NCI-H2227 (cell line): Measurements from ENCODE around the gene EFHC2.

Source experiments
- DNase-seq: peaks from one replicate; lab custom pipeline; 2025; ENCODE audit not compliant: unreplicated experiment; lab: John Stamatoyannopoulos, UW

Gene EFHC2, protein sequence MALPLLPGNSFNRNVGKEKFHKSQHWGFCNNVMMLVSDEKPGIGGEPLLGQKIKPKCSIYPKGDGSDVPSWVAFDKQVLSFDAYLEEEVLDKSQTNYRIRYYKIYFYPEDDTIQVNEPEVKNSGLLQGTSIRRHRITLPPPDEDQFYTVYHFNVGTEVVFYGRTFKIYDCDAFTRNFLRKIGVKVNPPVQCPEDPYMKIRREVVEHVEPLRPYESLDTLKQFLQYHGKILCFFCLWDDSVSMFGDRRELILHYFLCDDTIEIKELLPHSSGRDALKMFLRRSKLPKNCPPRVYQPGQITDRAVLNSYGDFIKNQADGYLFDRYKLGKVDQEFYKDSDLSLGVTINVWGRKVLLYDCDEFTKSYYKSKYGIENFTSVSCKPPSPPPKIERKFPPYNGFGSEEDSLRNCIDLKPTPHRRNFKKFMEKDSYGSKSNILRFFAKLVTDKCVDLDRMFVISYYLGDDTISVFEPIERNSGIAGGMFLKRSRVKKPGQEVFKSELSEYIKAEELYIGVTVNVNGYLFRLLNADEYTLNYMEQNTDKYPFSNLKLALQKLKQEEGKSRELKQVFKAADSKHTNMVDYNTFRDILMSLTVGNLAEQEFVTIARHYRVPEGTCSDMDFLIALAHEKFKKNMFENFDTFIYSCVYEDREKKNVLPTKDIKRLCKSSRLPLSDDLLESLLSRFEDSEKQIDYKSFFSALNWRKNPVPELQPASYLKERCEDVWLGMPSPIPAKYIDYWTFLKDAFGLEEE

DNA sequence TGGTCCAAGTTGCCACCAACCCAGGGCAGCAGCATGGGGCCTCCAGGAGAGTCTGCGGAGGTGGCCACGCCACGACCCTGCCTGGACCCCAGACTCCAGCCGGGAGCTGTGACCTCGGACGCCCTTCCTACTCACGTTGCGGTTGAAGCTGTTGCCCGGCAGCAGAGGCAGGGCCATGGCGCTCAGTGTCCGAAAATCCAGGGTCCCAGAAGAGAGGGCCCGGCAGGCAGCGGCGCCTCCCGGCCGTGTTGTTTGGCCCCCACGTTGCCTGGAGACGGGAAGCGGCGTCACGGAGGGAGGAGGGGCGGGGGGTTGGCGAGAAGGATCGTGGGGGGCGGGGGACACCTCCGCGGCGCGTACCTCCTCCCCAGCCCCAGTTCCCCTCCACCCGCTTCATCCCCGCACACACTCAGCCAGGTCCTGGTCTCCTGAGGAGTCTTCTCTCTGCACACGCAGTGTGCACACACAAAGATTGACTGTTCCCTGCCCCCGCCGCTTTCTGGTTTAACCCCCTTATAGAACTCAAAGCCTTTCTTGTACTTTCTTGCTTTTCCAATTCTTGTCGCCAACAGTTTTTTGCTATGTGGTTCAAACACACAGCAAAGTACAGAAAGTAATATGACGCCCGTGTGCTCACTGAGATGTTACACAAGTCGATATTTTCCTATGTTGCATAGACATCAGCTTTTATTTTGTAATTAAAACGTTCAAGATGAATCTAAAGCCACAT, at the start of gene EFHC2:
Gene EFHC2, minus strand, starts transcription at position 261 of the 730 bp plus-strand sequence. Its CDS starts 84 bp downstream, at position 177.
- DNase-seq = peak; percentile 39

GRCh38 chrX:44392767-44393166, 49.3 kb upstream of the EFHC2 start:
- DNase-seq = peak; percentile 10

- no peak for DNase-seq
These were observed 41.3 kb upstream of the EFHC2 start for GRCh38 chrX:44384688-44385338.

- DNase-seq = no peak
These were observed 39.4 kb upstream of the EFHC2 start for GRCh38 chrX:44382871-44383270.

- DNase-seq = no peak
These were observed 9.3 kb upstream of the EFHC2 start for GRCh38 chrX:44352758-44353157.

GRCh38 chrX:44349561-44349960, 6.1 kb upstream of the EFHC2 start:
- DNase-seq = no peak

- no peak for DNase-seq
These were observed 1.2 kb upstream of the EFHC2 start for GRCh38 chrX:44344687-44345086.

- no peak for DNase-seq
These were observed 722 bp upstream of the EFHC2 start for GRCh38 chrX:44344194-44344593.

DNA sequence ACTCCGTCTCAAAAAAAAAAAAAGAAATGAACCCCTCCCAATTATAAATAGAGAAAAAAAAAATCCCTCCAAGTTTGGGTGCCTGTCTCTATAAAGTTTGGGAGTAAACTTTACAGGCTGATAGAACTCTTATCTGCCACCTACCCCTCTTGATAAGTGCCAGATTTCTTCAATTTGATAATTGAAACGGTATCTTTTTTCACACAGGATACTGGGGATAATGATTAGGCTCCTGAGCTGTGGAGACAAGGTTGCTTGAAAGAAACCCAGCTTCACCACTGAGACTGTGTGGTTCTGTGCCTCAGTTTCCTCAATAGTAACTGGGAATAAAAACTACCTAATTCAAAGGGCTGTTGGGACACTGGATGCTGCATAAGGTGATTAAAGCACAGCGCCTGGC, 606 bp downstream of the EFHC2 start:
- DNase-seq = no peak

DNA sequence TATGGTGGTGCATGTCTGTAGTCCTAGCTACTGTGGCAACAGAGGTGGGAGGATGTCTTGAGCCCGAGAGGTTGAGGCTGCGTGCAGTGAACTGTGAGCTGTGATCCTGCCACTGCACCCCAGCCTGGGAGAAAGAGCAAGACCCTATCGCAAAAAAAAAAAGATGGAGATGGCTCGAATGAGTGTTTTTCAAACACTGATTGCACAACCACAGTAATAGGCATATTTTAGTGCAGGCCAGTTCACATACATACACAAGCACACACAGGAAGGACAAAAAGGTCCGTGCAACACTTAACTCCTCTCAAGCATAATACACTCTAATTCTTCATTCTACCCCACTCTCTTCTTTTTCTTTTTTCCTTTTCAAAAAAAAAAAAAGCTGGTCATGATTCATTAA, 5.1 kb downstream of the EFHC2 start:
- no peak for DNase-seq

GRCh38 chrX:44332437-44332836, 11.0 kb downstream of the EFHC2 start:
- DNase-seq = no peak

- DNase-seq = no peak
These were observed 13.2 kb downstream of the EFHC2 start for GRCh38 chrX:44330227-44330626.

DNA sequence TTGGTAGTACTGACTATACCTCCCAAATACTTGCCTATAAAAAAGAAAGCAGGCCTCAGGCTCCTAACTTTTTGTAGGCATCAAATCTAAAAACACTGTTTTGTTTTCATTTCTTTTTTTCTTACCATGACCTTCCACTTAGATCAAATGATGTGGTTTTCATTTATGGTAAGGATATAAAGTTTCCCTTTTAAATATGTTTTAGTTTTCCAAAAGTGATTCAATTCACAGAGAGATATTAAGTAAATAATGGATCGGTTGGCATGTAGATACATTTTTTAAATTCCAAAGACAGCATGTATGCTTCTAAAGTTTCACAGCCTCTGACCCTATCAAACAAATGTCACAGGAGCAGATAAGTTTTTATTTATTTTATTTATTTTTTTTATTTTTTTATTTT, 23.9 kb downstream of the EFHC2 start:
- DNase-seq = no peak

DNA sequence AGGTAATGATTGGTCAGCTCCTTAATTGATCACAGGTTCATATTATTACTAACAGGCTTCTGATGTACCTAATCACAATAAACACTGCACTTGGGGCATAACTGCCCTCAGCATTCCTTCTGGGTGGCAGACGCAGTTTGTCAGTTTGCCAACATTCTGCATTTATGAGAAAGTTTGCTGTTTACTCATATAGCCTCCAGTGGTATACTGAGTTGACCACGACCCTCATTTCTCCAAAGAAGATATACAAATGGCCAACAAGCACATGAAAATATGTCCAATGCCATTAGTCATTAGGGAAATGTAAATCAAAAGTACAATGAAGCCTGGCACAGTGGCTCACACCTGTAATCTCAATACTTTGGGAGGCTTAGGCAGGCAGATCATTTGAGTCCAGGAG, 26.3 kb downstream of the EFHC2 start:
- no peak for DNase-seq

- DNase-seq = no peak
These were observed 28.7 kb downstream of the EFHC2 start for GRCh38 chrX:44314808-44315207.

GRCh38 chrX:44314259-44314734, 29.2 kb downstream of the EFHC2 start:
- no peak for DNase-seq

GRCh38 chrX:44312421-44312820, 31.1 kb downstream of the EFHC2 start:
- DNase-seq = no peak

GRCh38 chrX:44310227-44310626, 33.2 kb downstream of the EFHC2 start:
- no peak for DNase-seq

GRCh38 chrX:44308869-44309268, 34.6 kb downstream of the EFHC2 start:
- no peak for DNase-seq

DNA sequence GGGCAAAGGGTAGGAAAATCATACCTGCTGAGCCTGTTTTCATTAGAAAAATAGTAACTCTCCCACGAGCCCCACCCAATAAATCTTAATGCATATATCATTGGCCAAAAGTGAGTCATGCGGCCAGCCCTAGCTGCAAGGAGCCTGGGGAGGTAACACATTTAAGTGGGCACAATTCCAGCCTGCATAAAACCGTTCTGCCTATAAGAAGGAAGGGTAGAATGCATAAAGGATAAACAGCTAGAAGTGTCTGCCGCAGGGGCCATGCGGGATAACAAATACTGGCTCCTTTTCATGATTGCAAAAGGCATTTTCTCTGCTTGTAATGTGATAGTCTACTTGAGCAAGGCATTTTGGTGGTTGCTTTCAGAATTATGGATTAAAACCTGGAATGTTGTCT, 37.1 kb downstream of the EFHC2 start:
- peak; percentile 24 for DNase-seq

- DNase-seq = peak; percentile 38
These were observed 37.6 kb downstream of the EFHC2 start for GRCh38 chrX:44305921-44306320.
